ENCODE results near the gene PTPN18.
A peak's percentile ranks its signal among the peaks of the same experiment; 100 is the strongest.

PTPN18 gene

GRCh38 chr2:130365963-130366362 is 10.1 kb downstream of the PTPN18 start:
- no peak for DNase-seq

- DNase-seq, result no peak
These were observed 10.9 kb downstream of the PTPN18 start for GRCh38 chr2:130366720-130367119.

GRCh38 chr2:130368786-130369185 is 12.9 kb downstream of the PTPN18 start:
- DNase-seq, result no peak

GRCh38 chr2:130369311-130369964 is 13.6 kb downstream of the PTPN18 start:
- no peak for DNase-seq

- DNase-seq, result no peak
These were observed 14.1 kb downstream of the PTPN18 start for GRCh38 chr2:130369965-130370341.

- no peak for DNase-seq
These were observed 14.6 kb downstream of the PTPN18 start for GRCh38 chr2:130370490-130370889.

- DNase-seq, result no peak
These were observed 15.8 kb downstream of the PTPN18 start for GRCh38 chr2:130371723-130372054.

- peak; percentile 86 for DNase-seq
These were observed 16.4 kb downstream of the PTPN18 start for GRCh38 chr2:130372055-130372832.

- DNase-seq, result no peak
These were observed 17.3 kb downstream of the PTPN18 start for GRCh38 chr2:130372833-130373807.

- DNase-seq, result no peak
These were observed 18.0 kb downstream of the PTPN18 start for GRCh38 chr2:130373808-130374365.

- DNase-seq, result peak; percentile 63
These were observed 18.9 kb downstream of the PTPN18 start for GRCh38 chr2:130374587-130375290.

GRCh38 chr2:130375291-130376266 is 19.7 kb downstream of the PTPN18 start:
- no peak for DNase-seq

GRCh38 chr2:130376433-130377293 is 20.8 kb downstream of the PTPN18 start:
- no peak for DNase-seq

- no peak for DNase-seq
These were observed 21.6 kb downstream of the PTPN18 start for GRCh38 chr2:130377491-130377890.

- no peak for DNase-seq
These were observed 22.5 kb downstream of the PTPN18 start for GRCh38 chr2:130378206-130378897.

- DNase-seq, result no peak
These were observed 23.0 kb downstream of the PTPN18 start for GRCh38 chr2:130378898-130379214.

GRCh38 chr2:130380096-130380934 is 24.5 kb downstream of the PTPN18 start:
- DNase-seq, result no peak

- no peak for DNase-seq
These were observed 25.3 kb downstream of the PTPN18 start for GRCh38 chr2:130381145-130381544.

GRCh38 chr2:130381619-130382018 is 25.8 kb downstream of the PTPN18 start:
- no peak for DNase-seq
